CD1c-positive myeloid dendritic cell (primary cell): Measurements from ENCODE around the gene AFAP1.

Experiments
- DNase-seq: peaks from one replicate; pipeline ENCODE4 v3.0.0-alpha.2; 2016; ENCODE audit errors: extremely low spot score

Gene AFAP1

GRCh38 chr4:7867701-7868435 lies 71.8 kb downstream of the AFAP1 start:
- DNase-seq = no peak

DNA sequence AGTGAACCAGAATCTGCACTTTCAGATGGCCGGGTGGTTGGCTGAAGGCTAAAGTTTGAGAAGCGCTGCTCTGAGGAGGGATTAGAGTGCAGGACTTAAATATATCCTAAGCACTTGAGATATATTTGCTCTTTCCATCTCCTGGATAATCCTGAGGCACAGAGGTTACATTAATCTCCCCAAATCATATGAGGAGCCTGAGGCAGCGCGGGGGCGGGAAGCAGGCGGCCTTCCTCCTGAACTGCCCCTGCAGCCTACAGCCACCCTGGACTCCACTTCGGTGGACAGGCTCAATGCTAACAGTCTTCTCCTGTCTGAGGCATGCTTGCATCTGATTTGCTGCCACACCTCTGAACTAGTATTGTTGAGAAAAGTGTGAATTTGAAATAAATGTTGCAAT lies 72.5 kb downstream of the AFAP1 start:
- DNase-seq = no peak

DNA sequence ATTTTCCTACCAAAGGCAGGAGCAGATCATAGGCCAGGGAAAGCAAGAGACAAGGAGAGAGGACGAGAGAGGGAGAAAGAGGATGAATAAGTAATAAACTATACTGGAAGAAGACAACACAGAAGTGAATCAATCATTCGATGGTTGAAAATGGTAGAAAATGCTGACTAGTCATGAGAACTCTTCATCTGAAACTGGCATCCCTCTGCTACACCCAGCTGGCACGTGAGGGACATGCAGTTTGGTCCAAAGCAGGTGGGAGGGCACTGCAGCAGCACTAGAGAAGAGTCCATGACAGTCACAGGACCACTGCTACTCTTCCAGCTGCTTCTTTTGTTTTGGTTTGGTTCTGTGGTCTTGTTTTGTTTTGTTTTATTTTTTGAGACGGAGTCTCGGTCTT lies 74.1 kb downstream of the AFAP1 start:
- DNase-seq = no peak

DNA sequence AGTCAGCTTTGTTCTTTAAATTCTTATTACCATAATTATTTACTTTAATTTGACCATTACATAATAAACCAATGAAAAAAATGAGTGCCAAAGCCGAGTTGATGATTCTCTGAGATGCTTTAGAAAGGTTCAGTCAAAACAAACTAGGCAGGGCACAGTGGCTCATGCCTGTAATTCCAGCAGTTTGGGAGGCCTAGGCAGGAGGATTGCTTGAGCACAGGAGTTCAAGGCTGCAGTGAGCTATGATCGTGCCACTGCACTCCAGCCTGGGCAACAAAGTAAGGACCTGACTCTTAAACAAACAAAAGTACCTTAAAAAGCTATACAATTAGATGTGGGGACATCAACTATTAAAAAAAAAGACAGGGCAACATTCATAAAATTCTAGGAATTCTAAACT lies 75.0 kb downstream of the AFAP1 start:
- no peak for DNase-seq

- DNase-seq = no peak
Observed at GRCh38 chr4:7863911-7864681, 75.6 kb downstream of the AFAP1 start.

- DNase-seq = no peak
Observed at GRCh38 chr4:7862561-7863192, 77.0 kb downstream of the AFAP1 start.

- DNase-seq = no peak
Observed at GRCh38 chr4:7861440-7861881, 78.2 kb downstream of the AFAP1 start.

GRCh38 chr4:7860600-7861163 lies 79.0 kb downstream of the AFAP1 start:
- no peak for DNase-seq

DNA sequence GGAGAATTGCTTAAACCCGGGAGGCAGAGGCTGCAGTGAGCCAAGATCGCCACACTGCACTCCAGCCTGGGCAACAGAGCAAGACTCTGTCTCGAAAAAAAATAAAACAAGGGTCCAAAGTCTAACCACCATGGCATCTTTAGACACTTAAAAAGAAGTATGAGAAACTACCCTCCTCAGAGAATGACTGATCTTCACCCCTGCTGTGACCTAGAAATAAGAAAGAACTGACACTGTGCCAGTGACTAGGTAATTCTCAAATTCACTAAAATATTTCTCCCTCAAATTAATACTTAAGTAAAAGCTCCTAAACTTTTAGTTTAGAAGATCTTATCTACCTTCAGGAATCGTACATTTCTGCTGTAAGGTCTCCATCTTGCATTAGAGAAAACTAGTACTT lies 80.3 kb downstream of the AFAP1 start:
- no peak for DNase-seq

DNA sequence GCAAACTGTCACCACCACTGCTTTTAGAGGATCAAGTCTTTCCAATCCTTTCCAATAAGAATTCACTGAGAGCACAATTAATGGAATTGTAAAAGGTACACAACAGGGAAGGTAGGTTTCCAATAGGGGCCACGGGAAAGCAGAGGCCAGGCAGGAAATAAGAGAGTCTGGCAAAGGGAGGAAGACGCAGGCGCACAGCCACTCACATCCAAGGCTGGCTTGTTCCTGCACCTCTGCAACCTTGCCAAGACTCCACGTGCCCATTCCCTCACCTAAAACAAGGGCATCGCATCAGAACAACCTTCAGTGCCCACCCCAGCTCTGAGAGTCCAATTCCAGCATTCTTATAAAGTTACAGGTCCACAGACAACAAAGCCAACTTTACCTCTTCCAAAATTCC lies 81.2 kb downstream of the AFAP1 start:
- no peak for DNase-seq

DNA sequence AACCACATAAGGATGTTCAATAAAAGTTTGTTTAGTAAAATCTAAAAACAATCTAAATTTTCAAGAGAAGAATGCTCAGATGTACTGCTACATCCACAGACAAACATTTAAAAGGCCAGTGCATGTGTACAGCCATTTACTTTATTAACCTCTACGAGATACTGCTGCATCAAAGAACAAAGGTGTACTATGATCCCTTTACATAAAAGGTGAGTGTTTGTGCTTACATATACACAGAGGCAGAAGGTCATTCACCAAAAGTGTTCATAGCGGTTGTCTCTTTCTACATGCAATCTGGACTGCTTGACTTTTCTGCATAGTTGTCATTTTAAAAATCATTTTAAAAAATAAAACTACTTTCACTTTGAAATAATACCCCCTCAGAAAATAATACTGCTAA lies 81.7 kb downstream of the AFAP1 start:
- no peak for DNase-seq

- no peak for DNase-seq
Observed at GRCh38 chr4:7857238-7857701, 82.4 kb downstream of the AFAP1 start.

- DNase-seq = no peak
Observed at GRCh38 chr4:7855731-7856130, 83.9 kb downstream of the AFAP1 start.

DNA sequence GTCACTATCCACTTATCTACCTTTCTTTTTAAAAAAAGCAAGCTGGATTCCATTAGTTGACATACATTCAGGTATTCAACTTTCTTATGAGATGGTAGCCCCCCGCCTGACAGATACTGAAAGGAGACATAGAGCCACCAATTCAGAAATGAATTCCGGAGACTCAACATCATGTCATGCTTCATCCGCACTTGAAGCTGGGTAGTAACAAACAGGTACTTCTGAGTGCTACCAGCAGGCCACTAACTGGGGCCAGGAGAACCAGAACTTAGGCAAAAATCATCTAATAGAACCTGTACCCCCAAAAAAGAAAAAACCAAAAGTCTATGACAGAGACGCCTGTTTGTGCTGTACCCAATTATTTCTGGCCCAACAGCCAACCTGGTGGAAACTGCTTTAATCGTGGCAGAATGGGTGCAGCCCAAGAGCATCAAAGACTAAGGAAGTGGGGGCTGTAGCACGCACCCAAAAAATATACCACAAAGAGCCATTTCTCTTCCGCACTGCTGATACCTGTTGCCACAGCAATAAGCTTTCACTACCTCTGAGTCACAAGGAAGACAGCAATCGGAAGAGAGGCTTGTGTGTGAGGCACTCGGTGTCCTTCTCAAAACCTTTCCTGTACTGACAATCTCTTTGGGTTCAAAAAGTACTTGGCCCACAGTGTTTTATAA lies 84.8 kb downstream of the AFAP1 start:
- DNase-seq = peak; percentile 51

- DNase-seq = no peak
Observed at GRCh38 chr4:7854216-7854615, 85.4 kb downstream of the AFAP1 start.

- DNase-seq = no peak
Observed at GRCh38 chr4:7853271-7853670, 86.4 kb downstream of the AFAP1 start.

GRCh38 chr4:7852568-7853185 lies 87.0 kb downstream of the AFAP1 start:
- DNase-seq = no peak

DNA sequence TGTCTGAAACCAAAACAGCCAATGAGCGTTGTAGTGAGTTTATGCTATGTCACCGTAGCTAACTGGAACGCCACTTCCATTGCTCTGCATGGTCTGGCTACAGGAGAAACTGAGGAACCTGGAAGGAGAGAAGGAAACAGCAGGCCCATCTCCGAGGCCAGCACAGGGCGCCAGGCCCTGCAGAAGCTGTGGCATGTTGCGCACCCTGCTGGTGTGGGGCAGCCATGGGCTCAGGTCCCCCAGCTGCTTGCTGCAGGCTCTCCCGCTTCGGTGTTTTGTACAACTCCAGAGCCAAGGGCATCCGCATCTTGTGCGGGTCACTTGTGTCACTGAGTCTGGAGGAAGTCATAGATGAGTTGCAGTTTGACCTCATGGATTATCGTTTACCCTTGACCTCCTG lies 89.2 kb downstream of the AFAP1 start:
- no peak for DNase-seq

DNA sequence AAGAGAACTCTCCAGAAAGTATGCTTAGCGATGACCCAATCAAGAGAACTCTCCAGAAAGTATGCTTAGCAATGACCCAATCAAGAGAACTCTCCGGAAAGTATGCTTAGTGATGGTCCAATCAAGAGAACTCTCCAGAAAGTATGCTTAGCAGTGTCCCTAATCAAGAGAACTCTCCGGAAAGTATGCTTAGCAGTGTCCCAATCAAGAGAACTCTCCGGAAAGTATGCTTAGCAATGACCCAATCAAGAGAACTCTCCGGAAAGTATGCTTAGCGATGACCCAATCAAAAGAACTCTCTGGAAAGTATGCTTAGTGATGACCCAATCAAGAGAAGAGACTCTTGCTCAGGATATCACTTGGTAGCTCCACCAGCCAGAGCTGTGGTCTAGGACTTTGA lies 92.5 kb downstream of the AFAP1 start:
- no peak for DNase-seq

GRCh38 chr4:7845493-7846128 lies 94.0 kb downstream of the AFAP1 start:
- DNase-seq = no peak

DNA sequence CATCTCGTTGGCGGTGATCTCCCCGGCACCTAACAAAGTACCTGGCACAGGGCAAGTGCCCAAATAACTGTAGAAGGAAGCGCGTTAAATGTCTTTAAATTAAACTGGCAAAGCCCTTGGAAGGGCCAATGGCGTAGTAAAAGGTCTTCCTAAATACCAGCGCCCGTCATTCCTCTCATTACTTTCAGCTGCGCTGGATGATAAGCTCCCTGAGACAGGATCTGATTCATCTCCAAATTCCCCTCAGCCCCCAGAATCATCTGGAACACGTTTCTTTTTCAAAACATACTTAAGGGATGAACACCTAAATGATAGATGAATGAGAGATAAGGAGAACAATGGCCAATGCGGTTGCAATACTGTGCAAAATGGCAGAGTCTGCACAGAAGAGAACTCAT lies 95.1 kb downstream of the AFAP1 start:
- no peak for DNase-seq
